RCC 7860 (cell line): ENCODE measurements around the gene DYSF.
"Not testable (repeated sequence)": the region's sequence is repeated elsewhere in the genome, so short reads cannot be mapped to it uniquely, and the experiment has no call there.

Source experiments
- DNase-seq: peaks from one replicate; pipeline ENCODE4 v3.0.0-alpha.2; 2015; ENCODE audit warnings: low spot score
- FAIRE-seq: peaks from 2 replicates; lab custom pipeline; 2012; peaks lifted over from hg19 to GRCh38; lab: Jason Lieb, UNC

Gene DYSF

DNA sequence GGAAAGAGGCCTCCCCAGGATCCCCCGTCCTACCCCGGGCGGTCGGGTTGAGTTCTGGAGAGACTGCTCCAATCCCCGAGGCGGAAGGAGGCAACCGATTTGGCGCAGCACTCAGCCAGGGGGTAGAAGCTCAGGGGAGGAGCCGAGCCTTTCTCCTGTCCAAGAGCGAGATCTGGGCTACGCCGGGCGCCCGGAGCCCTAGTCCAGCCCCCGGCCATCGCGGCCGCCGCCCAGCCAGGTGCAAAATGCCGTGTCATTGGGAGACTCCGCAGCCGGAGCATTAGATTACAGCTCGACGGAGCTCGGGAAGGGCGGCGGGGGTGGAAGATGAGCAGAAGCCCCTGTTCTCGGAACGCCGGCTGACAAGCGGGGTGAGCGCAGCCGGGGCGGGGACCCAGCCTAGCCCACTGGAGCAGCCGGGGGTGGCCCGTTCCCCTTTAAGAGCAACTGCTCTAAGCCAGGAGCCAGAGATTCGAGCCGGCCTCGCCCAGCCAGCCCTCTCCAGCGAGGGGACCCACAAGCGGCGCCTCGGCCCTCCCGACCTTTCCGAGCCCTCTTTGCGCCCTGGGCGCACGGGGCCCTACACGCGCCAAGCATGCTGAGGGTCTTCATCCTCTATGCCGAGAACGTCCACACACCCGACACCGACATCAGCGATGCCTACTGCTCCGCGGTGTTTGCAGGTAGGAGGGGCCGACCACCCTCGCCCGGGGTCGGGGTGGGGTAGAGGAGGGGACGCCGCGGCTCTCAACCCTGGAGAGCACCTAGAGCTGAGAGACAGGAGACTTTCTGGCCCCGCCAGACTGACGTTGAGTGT is at the start of gene DYSF:
Gene DYSF, plus strand, starts transcription at position 158 of the 817 bp plus-strand sequence.
- DNase-seq (no peak), FAIRE-seq (no peak)

GRCh38 chr2:71409611-71410010 is 43.8 kb upstream of the DYSF start:
- FAIRE-seq (no peak), DNase-seq (no peak)

- FAIRE-seq, result no peak
- no peak for DNase-seq
Measured at GRCh38 chr2:71410696-71411095, 42.7 kb upstream of the DYSF start.

- DNase-seq, FAIRE-seq: not testable (repeated sequence)
Measured at GRCh38 chr2:71416866-71417265, 36.5 kb upstream of the DYSF start.

DNA sequence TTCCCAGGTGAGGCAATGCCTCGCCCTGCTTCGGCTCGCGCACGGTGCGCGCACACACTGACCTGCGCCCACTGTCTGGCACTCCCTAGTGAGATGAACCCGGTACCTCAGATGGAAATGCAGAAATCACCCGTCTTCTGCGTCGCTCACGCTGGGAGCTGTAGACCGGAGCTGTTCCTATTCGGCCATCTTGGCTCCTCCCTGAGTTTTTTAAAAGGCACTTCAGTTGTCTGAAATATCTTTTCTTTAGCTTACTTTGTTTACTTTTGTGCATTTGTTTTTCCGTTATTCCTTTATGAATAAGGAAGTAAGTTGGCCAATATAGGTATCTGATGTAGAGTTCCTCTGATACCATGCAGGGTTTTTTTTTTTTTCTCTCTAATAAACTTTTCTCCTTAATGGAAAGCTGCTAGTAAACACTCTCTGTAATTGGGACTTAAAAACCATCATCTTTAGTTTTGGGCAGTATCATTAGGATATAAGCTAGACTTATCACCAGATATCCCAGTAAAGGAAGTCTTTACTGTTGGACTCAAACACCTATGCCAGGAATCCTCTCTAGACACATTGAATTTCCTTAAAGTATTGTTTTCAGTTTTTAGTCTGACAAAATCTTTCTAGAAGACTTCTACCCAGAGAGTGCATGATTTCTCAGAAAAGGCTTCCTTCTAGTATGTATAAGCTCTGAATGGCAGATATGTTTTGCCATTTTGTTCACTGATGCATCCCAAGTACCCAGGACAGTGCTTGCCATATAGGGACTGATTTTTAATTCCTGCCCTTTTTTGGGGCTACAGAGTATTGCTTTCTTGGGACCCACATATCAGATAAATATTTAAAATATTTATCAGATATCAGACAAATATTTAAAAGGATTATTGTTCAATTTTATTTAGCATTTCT is 35.8 kb upstream of the DYSF start:
- DNase-seq, result no peak
- FAIRE-seq, result no peak

DNA sequence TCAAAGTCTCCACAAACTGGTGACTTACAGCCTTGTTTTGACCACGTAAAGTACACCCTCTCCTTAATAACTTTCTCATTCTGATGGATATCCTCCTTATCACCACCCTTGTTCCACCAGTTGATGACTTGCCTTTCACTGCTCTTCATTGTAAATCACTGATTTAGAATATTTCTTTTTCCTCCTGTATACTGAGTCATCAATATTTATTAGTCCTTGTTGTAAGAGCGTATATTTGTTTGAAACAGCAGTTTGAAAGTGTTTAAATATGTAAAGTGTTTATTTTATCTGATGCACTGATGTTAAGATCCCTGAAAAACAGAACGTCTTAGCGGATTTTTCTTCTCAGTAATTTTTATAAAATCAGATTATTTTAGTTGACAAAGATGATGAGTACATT is 34.2 kb upstream of the DYSF start:
- FAIRE-seq (no peak), DNase-seq (no peak)

GRCh38 chr2:71419976-71420375 is 33.4 kb upstream of the DYSF start:
- no peak for DNase-seq
- FAIRE-seq, result no peak

DNA sequence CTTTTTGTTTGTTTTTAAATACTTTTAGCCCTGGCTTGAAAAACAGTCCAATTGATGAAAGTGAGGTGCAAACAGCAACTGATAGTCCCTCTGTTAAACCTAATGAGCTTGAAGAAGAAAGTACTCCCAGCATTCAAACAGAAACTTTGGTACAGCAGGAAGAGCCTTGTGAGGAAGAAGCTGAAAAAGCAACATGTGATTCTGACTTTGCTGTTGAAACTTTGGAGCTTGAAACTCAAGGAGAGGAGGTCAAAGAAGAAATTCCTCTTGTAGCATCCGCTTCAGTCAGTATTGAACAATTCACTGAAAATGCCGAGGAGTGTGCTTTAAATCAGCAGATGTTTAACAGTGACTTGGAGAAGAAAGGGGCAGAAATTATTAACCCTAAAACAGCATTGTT is 30.6 kb upstream of the DYSF start:
- DNase-seq (no peak), FAIRE-seq (no peak)

DNA sequence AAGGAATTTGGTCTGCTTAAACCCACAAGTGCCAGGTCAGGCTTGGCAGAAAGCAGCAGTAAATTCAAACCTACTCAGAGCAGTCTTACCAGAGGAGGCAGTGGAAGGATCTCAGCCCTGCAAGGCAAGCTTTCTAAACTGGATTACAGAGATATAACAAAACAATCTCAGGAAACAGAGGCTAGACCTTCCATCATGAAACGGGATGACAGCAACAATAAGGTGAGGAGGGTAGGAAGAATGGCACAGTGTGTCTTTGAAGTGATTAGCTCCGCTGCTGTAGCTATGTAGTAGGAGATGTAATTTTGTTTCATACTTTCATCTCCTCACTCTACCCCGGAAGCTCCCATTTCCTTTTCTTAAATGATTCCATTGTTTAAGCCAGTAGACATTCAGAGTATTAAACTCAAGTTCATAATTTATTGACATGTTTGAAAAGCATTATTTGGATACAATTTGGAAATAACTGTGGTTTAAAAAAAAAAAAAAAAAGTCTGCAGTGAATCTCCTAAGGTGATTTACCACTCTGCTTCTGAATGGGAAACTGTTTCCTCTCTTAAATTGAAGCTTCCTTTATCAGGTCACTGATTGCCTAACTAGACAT is 29.4 kb upstream of the DYSF start:
- DNase-seq (no peak), FAIRE-seq (no peak)

DNA sequence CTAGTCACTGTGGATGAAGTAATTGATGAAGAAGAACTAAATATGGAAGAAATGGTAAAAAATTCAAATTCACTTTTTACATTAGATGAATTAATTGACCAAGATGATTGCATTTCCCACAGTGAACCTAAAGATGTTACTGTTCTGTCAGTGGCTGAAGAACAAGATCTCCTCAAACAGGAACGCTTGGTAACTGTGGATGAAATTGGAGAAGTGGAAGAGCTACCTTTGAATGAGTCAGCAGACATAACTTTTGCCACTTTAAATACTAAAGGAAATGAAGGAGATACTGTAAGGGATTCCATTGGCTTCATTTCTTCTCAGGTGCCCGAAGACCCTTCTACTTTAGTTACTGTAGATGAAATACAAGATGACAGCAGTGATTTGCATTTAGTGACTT is 26.6 kb upstream of the DYSF start:
- FAIRE-seq, result no peak
- no peak for DNase-seq

DNA sequence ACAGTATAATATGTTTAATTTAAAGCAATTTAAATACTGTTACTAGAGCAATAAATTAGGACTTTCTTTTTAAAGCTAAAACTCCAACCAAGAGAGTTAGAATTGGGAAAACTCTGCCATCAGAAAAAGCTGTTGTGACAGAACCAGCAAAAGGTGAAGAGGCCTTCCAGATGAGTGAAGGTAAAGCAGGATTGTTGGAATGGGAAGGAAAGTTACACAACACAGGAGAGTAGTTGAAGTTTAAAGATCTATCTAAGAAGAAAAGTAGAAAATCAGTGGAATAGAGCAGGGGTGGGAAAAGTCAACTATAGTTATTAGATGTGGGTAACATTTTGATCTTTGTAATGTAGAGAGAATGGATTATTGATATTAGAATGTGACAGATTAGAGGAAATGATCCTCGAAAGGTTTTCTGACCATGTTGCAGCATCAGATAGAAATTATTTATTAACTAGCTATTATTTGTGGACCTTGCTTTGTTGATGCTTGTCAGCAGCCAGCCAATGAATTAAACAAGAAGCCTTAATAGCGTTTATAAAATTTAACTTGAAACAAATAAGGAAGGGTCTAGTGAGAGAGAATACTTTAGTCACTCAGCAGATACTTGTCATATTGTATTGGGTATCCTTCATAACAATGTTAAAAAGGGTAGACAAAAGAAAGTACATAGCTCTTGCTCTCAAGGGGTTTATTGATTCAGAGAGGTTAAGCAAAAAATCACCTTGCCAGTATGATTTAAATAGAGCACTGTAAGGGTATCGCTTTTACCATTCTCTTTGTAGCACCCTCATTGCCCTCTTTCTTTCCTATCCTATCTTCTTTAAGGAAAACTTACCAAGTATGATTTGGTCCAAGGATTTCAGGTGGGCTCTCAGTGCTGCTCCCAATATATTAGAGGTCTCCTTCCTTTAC is 24.6 kb upstream of the DYSF start:
- FAIRE-seq, result no peak
- no peak for DNase-seq

GRCh38 chr2:71445142-71445541 is 8.2 kb upstream of the DYSF start:
- not testable (repeated sequence) for FAIRE-seq, DNase-seq

DNA sequence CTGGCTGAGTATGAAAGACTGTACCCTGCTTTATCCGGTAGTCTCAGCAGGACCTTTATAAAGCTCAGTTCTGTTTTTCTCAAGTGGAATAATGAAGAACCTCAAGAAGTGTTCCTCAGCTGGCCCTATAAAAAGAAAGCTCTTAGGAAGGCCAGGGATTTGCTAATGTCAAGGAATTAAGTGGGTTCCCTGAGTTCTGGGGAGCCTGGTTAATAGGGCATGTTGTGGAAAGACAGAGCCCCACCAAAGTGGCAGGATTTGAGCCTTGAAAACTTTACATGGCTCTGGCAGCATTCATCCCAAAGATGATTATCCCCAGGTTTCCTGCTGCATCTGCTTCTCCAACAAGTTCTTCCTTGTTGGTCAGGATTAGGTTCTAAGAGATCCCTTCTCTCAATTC is 6.9 kb upstream of the DYSF start:
- FAIRE-seq (no peak), DNase-seq (no peak)

- DNase-seq, result no peak
Measured at GRCh38 chr2:71449343-71449742, 4.0 kb upstream of the DYSF start.

DNA sequence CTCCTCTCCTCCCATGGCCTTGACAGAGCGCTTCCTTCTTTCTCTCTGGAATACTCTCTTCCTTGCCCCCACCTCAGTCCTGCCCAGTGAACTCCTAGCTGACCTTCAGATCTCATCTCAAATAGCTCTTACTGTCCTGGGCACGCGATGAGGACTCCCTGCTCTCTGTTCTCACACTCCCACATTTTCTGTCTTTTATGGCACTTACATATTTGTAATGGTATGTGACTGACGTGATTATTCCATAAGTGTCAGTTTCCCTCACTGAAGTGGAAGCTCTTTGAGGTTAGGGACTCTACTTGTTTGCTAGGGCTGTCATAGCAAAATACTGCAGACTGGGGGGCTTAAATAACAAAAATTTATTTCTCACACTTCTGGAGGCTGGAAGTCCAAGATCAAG is 1.7 kb upstream of the DYSF start:
- FAIRE-seq (no peak), DNase-seq (no peak)

More at GRCh38 chr2:71449343-71449742, 4.0 kb upstream of the DYSF start:
- FAIRE-seq, result no peak

DNA sequence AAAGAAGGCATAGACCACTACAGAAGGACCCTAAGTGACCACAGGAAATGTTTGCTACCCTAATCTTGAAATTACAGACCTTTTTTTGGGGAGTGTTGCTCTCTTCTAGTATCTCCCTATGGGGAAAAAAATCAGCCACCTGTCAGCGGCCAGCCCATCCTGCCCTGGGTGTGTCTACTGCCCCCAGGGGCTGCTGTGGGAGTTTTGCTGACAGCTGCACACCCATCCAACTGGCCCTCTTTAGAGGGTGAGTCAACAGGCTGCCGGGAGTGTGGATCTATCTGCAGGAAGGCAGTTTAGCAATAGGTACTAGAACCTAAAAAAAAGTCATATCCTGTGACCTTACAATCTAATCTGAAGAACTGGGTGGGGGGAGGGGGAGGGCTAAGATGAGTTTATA is 796 bp upstream of the DYSF start:
- no peak for FAIRE-seq
- peak; percentile 29 for DNase-seq

DNA sequence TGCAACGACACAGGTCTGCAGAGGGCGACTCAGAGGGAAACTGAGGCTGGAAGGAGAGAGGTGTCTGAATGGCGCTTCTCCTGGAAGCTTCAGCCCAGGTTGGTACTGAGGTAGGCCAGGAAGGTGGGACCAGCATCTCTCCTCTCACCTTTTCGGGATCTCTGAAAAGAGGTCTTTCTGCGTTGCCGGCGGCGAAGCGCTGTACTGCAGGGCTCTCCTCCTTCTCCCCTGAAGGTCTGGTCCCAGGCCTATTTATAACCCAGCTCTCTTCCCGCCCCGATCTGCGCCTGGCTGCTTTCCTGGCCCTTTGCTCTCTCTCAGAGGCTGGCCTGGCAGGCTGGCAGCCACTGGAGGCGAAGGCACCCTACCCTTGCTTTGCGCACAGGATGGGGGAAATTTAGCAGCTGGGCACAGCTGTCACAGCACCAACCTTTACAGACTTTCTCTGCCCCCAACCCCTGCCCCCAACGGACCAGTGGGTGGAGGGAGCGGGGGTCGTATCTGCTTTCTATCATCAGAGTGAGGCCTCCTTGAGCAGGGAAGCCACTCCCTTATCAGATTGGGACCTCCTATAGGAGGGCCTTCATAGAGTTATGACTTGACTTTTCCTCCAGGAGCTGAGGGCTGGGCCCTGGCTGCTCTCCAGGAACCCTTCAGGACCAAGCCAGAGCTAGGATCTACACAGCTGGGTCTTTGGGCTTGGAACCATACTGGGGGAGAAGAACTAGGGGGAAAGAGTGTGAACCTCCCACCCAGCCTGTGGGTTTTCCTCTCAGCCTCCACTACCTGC is 1.1 kb downstream of the DYSF start:
- DNase-seq (no peak), FAIRE-seq (no peak)

- DNase-seq, result no peak
- FAIRE-seq, result no peak
Measured at GRCh38 chr2:71455011-71455740, 1.8 kb downstream of the DYSF start.
